ENCODE data around the gene CTBP1.

- TF ChIP-seq RAD21 (IDR thresholded peaks at IDR 0.05; ENCODE audit: low read depth) = no peak
- no peak for TF ChIP-seq CREB1 (IDR thresholded peaks at IDR 0.05; ENCODE audit: low read depth)
- TF ChIP-seq USF1 (IDR thresholded peaks at IDR 0.05) = no peak
- TF ChIP-seq CEBPB (IDR thresholded peaks at IDR 0.05) = no peak
- TF ChIP-seq FOXM1 (IDR thresholded peaks at IDR 0.05; ENCODE audit: borderline replicate concordance, low read depth) = no peak
- TF ChIP-seq TCF12 (IDR thresholded peaks at IDR 0.05; ENCODE audit: low read depth) = no peak
- TF ChIP-seq EGR1 (IDR thresholded peaks at IDR 0.05) = no peak
- no peak for TF ChIP-seq NFIC (IDR thresholded peaks at IDR 0.05)
- no peak for TF ChIP-seq MAX (IDR thresholded peaks at IDR 0.05)
- no peak for TF ChIP-seq EP300 (IDR thresholded peaks at IDR 0.05; ENCODE audit: borderline replicate concordance)
- no peak for TF ChIP-seq REST (IDR thresholded peaks at IDR 0.05; ENCODE audit: low read depth)
- TF ChIP-seq TAF1 (IDR thresholded peaks at IDR 0.05; ENCODE audit: low read depth) = no peak
Measured at GRCh38 chr4:1170976-1171310, 78.0 kb downstream of the CTBP1 start.
